Stimulated activated CD4-positive, alpha-beta T cell treated with anti-CD3 and anti-CD28 coated beads, Interleukin-12 subunit alpha, Interleukin-12 subunit beta, amount 100 ng/mL, for 24 hours (primary cell): ENCODE data around the gene SNRNP35.
"Not testable (repeated sequence)": the region's sequence is repeated elsewhere in the genome, so short reads cannot be mapped to it uniquely, and the experiment has no call there.

Source experiments
- DNase-seq, 2 experiments: peaks; one replicate each; pipeline ENCODE4 v3.0.0-alpha.2; 2020; ENCODE audit warnings: low read depth in 2 of 2

Gene SNRNP35

GRCh38 chr12:123489580-123489979, 31.6 kb downstream of the SNRNP35 start:
- no peak for DNase-seq

GRCh38 chr12:123490089-123490488, 32.1 kb downstream of the SNRNP35 start:
- DNase-seq: no peak

DNA sequence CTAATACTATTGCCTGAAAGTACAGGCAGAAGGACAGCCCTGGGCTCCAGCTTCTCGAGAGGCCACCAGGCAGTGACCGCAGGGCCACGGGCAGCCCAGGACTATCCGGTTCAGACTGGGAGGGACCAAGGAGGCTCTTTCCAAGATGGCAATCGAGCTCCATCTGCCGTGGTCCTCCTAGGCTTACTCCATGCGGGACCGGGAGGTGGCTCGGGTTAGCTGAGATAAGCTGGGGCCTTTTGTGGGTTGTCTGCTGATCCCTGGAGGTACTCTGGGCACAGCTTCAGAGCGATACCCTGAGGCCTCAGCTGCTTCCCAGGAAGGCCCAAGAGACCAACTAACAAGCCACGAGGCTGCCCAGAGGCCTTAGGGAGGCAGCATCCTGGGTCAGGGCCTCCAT, 33.1 kb downstream of the SNRNP35 start:
- no peak for DNase-seq

GRCh38 chr12:123491481-123491880, 33.5 kb downstream of the SNRNP35 start:
- no peak for DNase-seq

GRCh38 chr12:123492339-123493039, 34.5 kb downstream of the SNRNP35 start:
- not testable (repeated sequence) for DNase-seq

DNA sequence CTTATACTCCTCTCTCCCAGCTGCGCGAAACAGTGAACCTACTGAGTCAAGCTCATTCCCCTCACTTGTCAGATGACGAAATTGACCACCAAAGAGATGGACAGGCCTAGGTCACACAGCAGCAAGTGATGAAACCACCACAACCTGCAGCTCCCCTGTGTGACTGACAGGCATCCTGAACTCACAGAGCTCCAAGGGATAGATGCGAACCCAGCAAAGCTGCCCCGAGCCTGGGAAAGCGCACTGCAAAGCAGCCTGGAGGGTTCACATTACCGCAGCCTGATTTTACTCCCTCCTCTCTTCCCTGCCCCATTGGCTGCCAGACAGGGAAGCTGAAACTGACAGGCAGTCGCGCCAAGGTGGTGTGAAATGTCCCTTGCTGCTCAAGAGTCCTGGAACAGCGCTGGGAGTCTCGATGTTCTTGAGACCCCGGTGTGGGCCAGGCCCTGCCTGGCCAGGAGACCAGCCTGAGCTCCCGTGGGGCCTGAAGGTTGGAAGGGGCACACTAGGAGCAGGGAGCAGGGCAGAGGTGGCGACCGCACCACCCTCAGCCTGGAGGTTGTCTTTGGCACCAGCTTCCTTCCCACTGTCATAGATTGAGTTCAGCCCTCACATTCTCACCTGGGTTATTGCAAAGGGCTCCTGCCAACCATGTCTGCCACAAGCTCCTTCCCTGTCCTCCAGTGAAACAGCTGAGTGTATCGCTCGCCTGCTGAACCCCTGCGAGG, 36.3 kb downstream of the SNRNP35 start:
- no peak for DNase-seq

DNA sequence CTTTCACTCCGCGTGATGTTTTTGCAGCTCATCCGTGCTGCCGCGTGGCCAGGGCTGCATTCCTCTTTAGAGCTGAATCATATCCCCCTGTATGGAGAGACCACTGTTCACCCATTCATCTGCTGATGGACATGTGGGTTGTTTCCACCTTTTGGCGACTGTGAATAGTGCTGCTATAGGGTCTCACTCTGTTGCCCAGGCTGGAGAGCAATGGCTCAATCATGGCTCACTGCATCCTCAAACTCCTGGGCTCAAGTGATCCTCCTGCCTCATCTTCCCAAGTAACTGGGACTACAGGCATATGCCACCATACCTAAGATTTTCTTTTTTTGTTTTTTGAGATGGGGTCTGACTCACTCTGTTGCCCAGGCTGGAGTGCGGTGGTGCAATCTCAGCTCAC, 39.1 kb downstream of the SNRNP35 start:
- no peak for DNase-seq

DNA sequence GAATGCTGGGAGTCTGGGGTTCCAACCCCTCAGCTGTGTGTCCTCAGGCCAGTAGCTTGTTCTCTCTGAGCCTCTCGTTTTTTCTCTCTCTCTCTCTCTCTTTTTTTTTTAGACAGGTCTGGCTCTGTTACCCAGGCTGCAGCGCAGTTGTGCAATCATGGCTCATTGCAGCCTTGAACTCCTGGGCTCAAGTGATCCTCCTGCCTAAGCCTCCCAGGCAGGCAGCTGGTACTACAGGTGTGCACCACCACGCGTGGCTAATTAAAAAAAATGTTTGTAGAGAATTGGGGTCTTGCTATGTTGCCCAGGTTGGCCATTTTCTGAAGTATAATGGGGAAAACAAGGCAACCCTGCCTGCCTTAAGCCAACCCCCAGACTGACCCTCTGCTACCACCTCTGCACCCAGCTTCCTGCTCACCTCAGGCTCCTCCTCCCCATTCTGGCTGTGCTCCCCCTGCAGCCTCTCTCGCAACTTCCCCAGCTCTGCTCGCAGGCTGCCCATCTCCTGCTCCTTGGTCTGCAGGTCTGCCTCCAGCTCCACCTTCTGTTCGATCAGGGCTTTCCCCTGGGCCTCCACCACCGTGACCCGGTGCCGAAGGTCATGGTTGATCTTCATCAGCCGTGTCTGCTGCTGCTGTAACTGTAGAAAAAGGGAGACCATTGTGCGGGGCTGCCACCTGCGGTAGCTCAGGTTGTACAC, 40.3 kb downstream of the SNRNP35 start:
- DNase-seq: no peak

- DNase-seq: no peak
These were observed 41.4 kb downstream of the SNRNP35 start for GRCh38 chr12:123499332-123499731.

GRCh38 chr12:123502163-123502704, 44.3 kb downstream of the SNRNP35 start:
- no peak for DNase-seq

DNA sequence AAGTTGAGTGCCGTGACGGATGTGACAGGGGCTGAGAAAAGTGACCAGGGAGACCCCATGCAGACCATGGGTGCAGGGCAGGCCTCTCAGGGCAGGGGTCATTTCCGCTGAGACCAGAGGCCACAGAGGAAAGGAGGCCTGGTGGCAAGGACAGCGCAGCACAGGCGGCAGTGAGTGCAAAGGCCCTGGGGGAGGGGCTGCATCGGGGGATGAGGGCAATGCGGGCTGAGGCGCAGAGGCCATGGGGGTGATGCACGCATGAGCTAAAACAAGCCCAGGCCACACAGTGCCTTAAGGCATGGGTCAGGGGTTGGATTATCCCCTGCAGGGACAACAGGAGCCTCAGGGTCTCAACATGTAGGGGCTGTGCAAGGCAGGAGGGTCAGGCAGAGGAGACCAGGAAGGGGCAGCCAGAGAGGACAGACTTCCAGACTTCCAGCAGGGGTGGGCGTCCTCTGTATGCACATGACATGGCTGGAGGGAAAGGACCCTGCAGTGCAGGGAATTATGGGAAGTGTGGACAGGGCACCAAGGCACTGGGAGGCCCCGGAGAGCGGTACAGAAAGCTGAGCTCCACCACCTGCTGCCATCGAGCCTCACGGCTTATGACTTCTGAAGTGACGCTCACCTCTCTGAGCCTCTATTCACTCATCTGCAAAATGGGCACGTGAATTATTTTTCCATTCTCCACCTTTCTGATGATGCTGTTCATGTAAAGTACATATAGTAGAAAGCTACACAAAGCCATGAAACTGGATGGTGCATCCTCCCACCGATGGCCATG, 48.3 kb downstream of the SNRNP35 start:
- no peak for DNase-seq

DNA sequence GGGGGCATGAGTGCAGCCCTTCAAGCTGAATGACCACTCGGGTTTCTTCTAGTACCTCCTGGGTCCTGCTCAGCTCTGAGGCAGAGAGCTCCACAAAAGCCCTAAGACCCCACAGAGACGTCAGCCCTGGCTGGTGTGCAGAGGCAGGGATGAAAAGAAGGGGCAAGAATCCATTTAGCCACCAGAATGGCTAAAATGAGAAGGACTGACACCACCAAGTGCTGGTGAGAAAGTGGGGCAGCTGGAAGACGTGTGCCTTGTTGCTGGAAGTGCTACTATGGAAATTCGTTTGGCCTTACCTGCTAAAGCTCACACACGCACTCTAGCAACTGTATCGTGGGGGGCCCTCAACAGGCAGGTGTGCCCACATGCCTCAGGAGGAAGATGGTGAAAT, 48.9 kb downstream of the SNRNP35 start:
- DNase-seq: no peak

DNA sequence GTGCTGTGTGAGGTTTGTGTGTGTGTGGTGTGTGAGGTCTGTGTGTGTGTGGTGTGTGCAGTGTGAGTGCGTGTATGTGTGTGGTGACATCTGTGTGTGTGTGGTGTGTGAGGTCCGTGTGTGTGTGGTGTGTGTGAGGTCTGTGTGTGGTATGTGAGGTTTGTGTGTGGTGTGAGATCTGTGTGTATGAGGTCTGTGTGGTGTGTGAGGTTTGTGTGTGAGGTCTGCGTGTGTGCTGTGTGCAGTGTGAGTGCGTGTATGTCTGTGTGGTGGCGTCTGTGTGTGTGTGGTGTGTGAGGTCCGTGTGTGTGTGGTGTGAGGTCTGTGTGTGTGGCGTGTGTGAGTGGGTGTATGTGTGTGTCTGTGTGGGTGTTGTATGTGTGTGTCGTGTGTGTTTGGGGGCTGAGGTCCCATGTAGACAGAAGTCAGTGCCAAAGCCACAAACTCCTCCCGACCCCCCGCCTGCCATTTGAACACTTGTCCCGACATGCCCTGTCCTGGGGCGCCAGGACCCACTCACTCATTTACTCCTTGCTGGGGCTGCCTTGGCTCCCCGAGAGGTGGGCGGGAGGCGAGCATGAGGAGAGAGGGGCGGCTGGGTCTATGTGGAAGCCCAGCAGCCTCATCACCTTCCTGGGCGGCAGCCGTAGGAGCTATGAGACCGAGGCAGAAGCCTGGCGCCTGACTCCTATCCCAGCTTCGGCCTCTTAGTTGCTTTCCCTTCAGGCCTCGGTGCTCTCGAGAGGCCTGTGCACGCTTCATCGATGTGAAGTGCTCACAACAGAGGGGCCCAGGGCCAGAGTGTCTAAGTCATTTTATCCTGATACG, 55.1 kb downstream of the SNRNP35 start:
- no peak for DNase-seq

- DNase-seq: no peak
These were observed 55.9 kb downstream of the SNRNP35 start for GRCh38 chr12:123513805-123514204.

DNA sequence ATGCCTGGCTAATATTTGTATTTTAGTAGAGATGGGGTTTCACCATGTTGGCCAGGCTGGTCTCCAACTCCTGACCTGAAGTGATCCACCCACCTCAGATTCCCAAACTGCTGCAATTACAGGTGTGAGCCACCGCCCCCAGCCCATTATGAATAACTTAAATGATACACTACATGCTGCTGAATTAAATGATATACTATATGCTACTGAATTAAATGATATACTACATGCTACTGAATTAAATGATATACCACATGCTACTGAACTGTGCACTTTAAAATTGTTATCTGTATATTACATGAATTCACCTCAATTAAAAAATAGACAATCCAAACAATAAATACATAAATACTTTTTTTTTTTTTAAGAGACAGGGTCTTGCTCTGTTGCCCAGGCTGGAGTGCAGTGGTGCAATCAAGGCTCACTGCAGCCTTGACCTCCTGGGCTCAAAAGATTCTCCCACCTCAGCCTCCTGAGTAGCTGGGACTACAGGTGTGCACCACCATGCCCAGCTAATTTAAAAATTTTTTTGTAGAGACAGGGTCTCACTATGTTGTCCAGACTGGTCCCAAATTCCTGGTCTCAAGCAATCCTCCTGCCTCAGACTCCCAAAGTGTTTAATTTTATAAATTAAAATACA, 56.8 kb downstream of the SNRNP35 start:
- DNase-seq: not testable (repeated sequence)

DNA sequence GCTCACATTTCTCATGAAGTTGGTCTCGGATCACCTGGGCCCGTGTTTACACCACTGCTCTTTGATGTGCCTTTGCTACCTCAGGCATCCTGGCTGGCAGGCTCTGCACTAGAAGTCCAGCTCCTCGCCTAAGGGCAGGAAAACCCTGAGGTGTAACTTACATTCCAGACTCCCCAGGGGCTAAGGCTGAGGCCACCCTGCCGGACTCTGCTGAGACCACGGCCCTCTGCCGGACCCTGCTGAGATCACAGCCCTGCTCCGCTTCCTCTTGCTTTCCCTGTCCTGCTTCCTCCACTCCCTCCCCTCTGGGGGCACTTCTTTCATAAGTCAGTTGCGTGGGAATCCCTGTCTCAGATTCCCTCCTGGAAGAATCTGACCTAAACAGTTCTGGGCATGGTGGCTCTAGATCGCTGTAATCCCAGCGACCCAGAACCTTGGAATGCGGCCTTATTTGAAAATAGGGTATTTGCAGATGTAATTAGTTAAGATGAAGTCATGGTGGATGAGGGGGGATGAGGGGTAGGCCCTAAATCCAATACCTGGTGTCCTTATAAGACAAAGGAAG, 58.4 kb downstream of the SNRNP35 start:
- no peak for DNase-seq
